Adrenal gland (tissue), 12 donors: Measurements from ENCODE around the gene BPIFB4. TPM values are rescaled to one million over a fixed set of nuclear protein-coding genes. Genes with fewer than 3 reads are reported as not detected.

Experiments
- DNase-seq, 7 donors: peaks; one replicate each; pipeline ENCODE4 v3.0.0-alpha.2; 2019 to 2020
- H3K27ac ChIP-seq, 5 donors: fragments of 200-600 bp; sonication (generic) in 4 of 5; 1 replicate in 3 of 5; 2 replicates in 2 of 5; pipeline versions ENCODE4 v1.5.1 to v1.8.0; 2016 to 2020; ENCODE audit warnings: mild to moderate bottlenecking in 1 of 5
- H3K27me3 ChIP-seq: fragments of 200-600 bp; 2 replicates; pipeline ENCODE4 v1.8.0; 2021
- H3K36me3 ChIP-seq, 2 donors: fragments of 200-600 bp; replicated peaks in 1 of 2; 1 replicate in 1 of 2; 2 replicates in 1 of 2; pipeline versions ENCODE4 v1.5.1 to v1.8.0; 2018 to 2022
- H3K4me1 ChIP-seq, 2 donors: fragments of 200-600 bp; replicated peaks in 1 of 2; 1 replicate in 1 of 2; 2 replicates in 1 of 2; pipeline versions ENCODE4 v1.5.1 to v1.8.0; 2018 to 2021
- H3K4me3 ChIP-seq, 4 donors: fragments of 200-600 bp; sonication (generic) in 3 of 4; one replicate each; pipeline ENCODE4 v1.5.1; 2016 to 2018
- H3K9me3 ChIP-seq, 3 donors: fragments of 200-600 bp; sonication (generic) in 1 of 3; replicated peaks in 1 of 3; 1 replicate in 2 of 3; 2 replicates in 1 of 3; pipeline versions ENCODE4 v1.5.1 to v1.8.0; 2016 to 2021
- CTCF ChIP-seq, 6 experiments: fragments of 450-650 bp in 4 of 6; fragments of 200-600 bp in 2 of 6; sonication (generic) in 1 of 6; IDR thresholded peaks; 1 replicate in 5 of 6; 2 replicates in 1 of 6; pipeline versions ENCODE4 v1.5.1 to v1.8.0; 2016 to 2021; ENCODE audit warnings: antibody characterized with exemption in 6 of 6, mild to moderate bottlenecking in 2 of 6, moderate library complexity in 1 of 6
- POLR2A ChIP-seq, 2 donors: fragments of 450-650 bp; IDR thresholded peaks; one replicate each; pipeline ENCODE4 v1.6.1; 2017; ENCODE audit warnings: antibody characterized with exemption in 2 of 2, mild to moderate bottlenecking in 2 of 2, moderate library complexity in 1 of 2
- WGBS, 4 donors: extraction: QIAGEN DNeasy Blood & Tissue Kit in 2 of 4; methylation state at CpG; one replicate each; pipeline versions ENCODE4 v1.1.5 to v1.1.7; 2013 to 2017; 5-methylcytosine and 5-hydroxymethylcytosine counted together
- intact Hi-C, 2 donors: fragments of 100-400 bp; cut with DNase I; formaldehyde crosslinking; loops; one replicate each; pipeline versions ENCODE4 v1.14.1 to v1.15.0; 2022 to 2023
- polyA plus RNA-seq, 3 donors: library from polyadenylated mRNA; stranded (reverse); fragments of 200-250 nt in 2 of 3; fragments of 350-450 nt in 1 of 3; fragmentation: Illumina TruSeq in 1 of 3; extraction: RNeasy Lipid Tissue Mini Kit (QIAGEN cat#74804) in 1 of 3; gene quantifications; one replicate each; pipeline ENCODE4 v1.2.3, GENCODE V29; 2013 to 2014
- total RNA-seq, 9 donors: library from RNA; depleted of rRNA in 4 of 9; stranded (reverse); fragments of >200 nt in 4 of 9; fragments of 120-200 nt in 1 of 9; fragmentation: NEBNext Ultra II Directional in 1 of 9; extraction: Animal tissue kit (Norgen Biotek cat#: 25700) in 1 of 9; gene quantifications; one replicate each; pipeline versions ENCODE4 v1.1.0 to v1.2.4, GENCODE V29; 2013 to 2023
- donor health status: healthy with polysubstance abuse.
- donor health status: Bipolar disorder and iron deficiency.
- donor health status: DM: yes; HTN: yes; CAD: no.
- donor health status: DM: no; HTN: no; CAD: no.
- donor health status: DM: no; HTN: no; CAD: no.
- donor health status: DM: yes; HTN: yes; CAD: no.

The BPIFB4 gene
- total and polyA plus RNA-seq, 12 donors, result 0.07 TPM; not detected in 11

GRCh38 chr20:33137195-33137594 lies 57.8 kb downstream of the BPIFB4 start:
- DNase-seq, result no peak

GRCh38 chr20:33139467-33139866 lies 60.0 kb downstream of the BPIFB4 start:
- H3K4me1 ChIP-seq, result no peaks in the 10 kb centered on the region
- intact Hi-C loops, result no loop called here
- TF ChIP-seq POLR2A (IDR thresholded peaks at IDR 0.05) (no peak), CTCF (IDR thresholded peaks at IDR 0.05) (no peak)
- no peak overlapping the region for H3K4me3 ChIP-seq
- no peaks in the 10 kb centered on the region for H3K9me3 ChIP-seq
- H3K27ac ChIP-seq, result no peak overlapping the region
- peak in 1 of 7 donors; percentile 3 for DNase-seq
- no peaks in the 10 kb centered on the region for H3K27me3 ChIP-seq
- no peaks in the 10 kb centered on the region for H3K36me3 ChIP-seq

More at GRCh38 chr20:33137195-33137594, 57.8 kb downstream of the BPIFB4 start:
- Histone ChIP-seq H3K27me3 (no peaks in the 10 kb centered on the region), H3K36me3 (no peaks in the 10 kb centered on the region), H3K27ac (no peak overlapping the region), H3K9me3 (no peaks in the 10 kb centered on the region), H3K4me3 (no peak overlapping the region), H3K4me1 (no peaks in the 10 kb centered on the region)
- WGBS, 4 donors, result 71 to 85% (median 78%) methylated on average over 3 of the region's 3 CpGs
- TF ChIP-seq CTCF (IDR thresholded peaks at IDR 0.05) (no peak), POLR2A (IDR thresholded peaks at IDR 0.05) (no peak)
- intact Hi-C loops, result no loop called here

GRCh38 chr20:33145521-33145920 lies 66.1 kb downstream of the BPIFB4 start:
- H3K36me3 ChIP-seq, result no peaks in the 10 kb centered on the region
- peak in 1 of 7 donors; percentile 10 for DNase-seq
- intact Hi-C loops, result no loop called here
- no peaks in the 10 kb centered on the region for H3K4me1 ChIP-seq
- no peak overlapping the region for H3K4me3 ChIP-seq
- H3K27me3 ChIP-seq, result peaks cover 15% of the 10 kb centered on the region
- WGBS, 4 donors, result 68 to 83% (median 73%) methylated on average over 2 to 5 of the region's 5 CpGs
- H3K9me3 ChIP-seq, result no peaks in the 10 kb centered on the region
- H3K27ac ChIP-seq, result no peak overlapping the region
- TF ChIP-seq CTCF (IDR thresholded peaks at IDR 0.05), result no peak
- no peak for TF ChIP-seq POLR2A (IDR thresholded peaks at IDR 0.05)

GRCh38 chr20:33147299-33147698 lies 67.9 kb downstream of the BPIFB4 start:
- Histone ChIP-seq H3K4me1 (no peaks in the 10 kb centered on the region), H3K36me3 (no peaks in the 10 kb centered on the region), H3K27me3 (peaks cover 15% of the 10 kb centered on the region), H3K4me3 (no peak overlapping the region), H3K27ac (no peak overlapping the region), H3K9me3 (no peaks in the 10 kb centered on the region)
- DNase-seq, result no peak
- intact Hi-C loops, result no loop called here
- WGBS, 4 donors, result 72 to 81% (median 75%) methylated on average over 5 of the region's 5 CpGs
- TF ChIP-seq POLR2A (IDR thresholded peaks at IDR 0.05) (no peak), CTCF (IDR thresholded peaks at IDR 0.05) (no peak)
